ENCODE results near the gene SSR3.

DNA sequence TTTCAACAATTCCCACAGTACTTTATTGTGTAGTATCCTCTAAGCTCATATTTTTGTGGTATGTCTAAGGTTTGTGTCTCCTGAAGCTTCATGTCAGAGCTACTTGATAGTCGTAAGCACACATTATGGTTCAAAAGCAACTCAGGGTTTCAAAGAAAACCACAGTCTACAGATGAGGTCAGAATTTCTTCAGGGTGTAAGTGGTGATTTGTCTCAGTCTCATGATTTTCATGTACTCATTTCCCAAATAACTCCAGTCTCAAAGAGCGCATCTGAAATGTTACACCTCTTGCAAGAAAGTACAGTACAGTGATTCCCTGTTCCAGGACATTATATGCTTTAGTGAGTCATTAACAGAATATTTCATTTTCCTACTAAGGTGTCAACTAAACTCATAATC lies 47.5 kb upstream of the SSR3 start:
- TF ChIP-seq, protein P1, sequence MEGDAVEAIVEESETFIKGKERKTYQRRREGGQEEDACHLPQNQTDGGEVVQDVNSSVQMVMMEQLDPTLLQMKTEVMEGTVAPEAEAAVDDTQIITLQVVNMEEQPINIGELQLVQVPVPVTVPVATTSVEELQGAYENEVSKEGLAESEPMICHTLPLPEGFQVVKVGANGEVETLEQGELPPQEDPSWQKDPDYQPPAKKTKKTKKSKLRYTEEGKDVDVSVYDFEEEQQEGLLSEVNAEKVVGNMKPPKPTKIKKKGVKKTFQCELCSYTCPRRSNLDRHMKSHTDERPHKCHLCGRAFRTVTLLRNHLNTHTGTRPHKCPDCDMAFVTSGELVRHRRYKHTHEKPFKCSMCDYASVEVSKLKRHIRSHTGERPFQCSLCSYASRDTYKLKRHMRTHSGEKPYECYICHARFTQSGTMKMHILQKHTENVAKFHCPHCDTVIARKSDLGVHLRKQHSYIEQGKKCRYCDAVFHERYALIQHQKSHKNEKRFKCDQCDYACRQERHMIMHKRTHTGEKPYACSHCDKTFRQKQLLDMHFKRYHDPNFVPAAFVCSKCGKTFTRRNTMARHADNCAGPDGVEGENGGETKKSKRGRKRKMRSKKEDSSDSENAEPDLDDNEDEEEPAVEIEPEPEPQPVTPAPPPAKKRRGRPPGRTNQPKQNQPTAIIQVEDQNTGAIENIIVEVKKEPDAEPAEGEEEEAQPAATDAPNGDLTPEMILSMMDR (conservative IDR thresholded peaks at IDR 0.05; ENCODE audit: low read length): no peak
- TF ChIP-seq EZH2phosphoT487 (IDR thresholded peaks at IDR 0.05; ENCODE audit: borderline replicate concordance, low read depth, low read length): no peak

Data from OCI-LY7 (cell line).